GM20431 (cell line): ENCODE results near the gene DPP7.

ENCODE experiments used
- in situ Hi-C: fragments of 300-500 bp; cut with MseI, MboI; formaldehyde crosslinking; loops from one replicate; pipeline ENCODE4 v1.15.0; 2020; ENCODE audit warnings: low sequenced_read_pairs; ENCODE audit not compliant: unreplicated experiment

DPP7 gene

GRCh38 chr9:137062384-137062783 lies 52.1 kb downstream of the DPP7 start:
- in situ Hi-C loops: no loop called here
